ENCODE measurements around the gene SUPT3H.

Gene SUPT3H

DNA sequence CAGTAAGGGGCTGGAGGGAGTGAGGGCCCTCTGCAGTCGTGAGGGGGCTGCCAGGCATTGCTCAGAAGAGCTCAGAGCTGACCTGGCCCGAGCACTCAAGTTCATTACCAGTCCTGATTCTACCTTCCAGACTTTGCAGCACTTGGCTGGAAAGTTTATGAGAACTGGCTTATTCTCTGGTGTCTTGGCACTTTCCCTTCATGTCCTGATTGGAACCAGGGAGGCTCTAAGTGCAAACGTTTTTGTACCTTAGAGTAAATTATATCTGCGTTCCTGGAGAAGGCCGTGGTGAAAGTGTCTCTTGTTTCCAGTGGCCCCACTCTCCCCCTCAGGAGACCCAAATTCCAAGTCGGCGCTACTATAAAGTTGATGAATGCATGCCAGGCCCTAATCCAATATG, 587.9 kb downstream of the SUPT3H start:
- H3K36me3 ChIP-seq (ENCODE audit: control insufficient read depth, insufficient read depth, low read length): no peaks in the 10 kb centered on the region
- no peaks in the 10 kb centered on the region for H3K27me3 ChIP-seq (ENCODE audit: control insufficient read depth, insufficient read depth, low read length)
- H3K9me3 ChIP-seq (ENCODE audit: control insufficient read depth, insufficient read depth, low read length): no peaks in the 10 kb centered on the region
- no peaks in the 10 kb centered on the region for H3K4me1 ChIP-seq (ENCODE audit: control insufficient read depth, insufficient read depth, low read length)
- H3K4me3 ChIP-seq (ENCODE audit: low read depth, low read length): no peak overlapping the region
- H3K9ac ChIP-seq (ENCODE audit: low read depth, low read length): no peak overlapping the region
- no peak overlapping the region for H3K27ac ChIP-seq (ENCODE audit: low read depth, low read length)

DNA sequence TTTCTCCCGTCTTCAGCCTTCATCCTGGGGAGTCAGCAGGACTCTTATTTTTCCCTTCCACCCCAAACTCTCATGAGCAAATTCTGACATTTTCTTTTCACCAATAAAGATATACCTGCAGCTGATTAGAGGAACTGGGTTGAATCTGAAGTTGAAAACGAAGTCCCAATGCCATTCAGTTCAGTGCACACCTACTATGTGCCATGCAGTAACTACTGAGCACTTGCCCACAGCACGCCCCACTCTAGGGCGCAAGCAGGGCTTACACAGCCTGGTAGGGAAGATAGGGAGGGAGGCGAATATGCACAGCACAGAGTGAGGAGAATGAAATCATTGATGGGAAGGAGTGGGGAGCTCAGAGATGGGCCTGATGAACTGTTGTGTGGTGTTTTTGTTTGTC, 588.7 kb downstream of the SUPT3H start:
- Histone ChIP-seq H3K9me3 (ENCODE audit: control insufficient read depth, insufficient read depth, low read length) (no peaks in the 10 kb centered on the region), H3K4me3 (ENCODE audit: low read depth, low read length) (no peak overlapping the region), H3K27ac (ENCODE audit: low read depth, low read length) (no peak overlapping the region), H3K9ac (ENCODE audit: low read depth, low read length) (no peak overlapping the region), H3K4me1 (ENCODE audit: control insufficient read depth, insufficient read depth, low read length) (no peaks in the 10 kb centered on the region), H3K27me3 (ENCODE audit: control insufficient read depth, insufficient read depth, low read length) (no peaks in the 10 kb centered on the region), H3K36me3 (ENCODE audit: control insufficient read depth, insufficient read depth, low read length) (no peaks in the 10 kb centered on the region)

DNA sequence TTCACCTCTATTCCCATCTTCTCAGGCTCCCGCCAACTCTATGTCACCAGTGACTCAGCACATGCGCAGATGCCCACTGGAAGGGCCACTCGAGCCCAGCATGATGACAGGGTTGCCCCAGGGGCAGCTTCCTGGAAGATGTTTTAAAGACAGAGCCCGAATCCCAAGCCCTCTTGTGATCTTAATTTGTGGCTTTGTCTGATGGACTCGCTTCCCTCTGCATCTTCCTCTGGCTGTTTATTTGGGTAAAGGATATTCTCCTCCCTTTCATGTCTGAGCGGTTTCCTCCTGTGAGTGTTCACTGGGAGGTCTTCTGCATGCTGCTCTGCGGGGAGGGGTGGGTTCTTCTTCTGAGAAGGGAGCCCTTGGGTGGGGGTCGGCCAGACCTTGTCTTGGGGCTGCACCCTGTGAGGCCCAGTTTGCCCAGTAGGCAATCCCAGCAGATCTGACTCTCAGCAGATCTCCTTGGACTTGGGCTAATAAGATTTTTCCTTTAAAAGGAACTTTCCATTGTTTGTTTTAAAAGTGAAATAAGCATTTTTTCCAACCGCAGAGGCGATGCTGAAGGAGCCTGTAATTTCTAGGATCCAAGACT, 589.2 kb downstream of the SUPT3H start:
- no peaks in the 10 kb centered on the region for H3K4me1 ChIP-seq (ENCODE audit: control insufficient read depth, insufficient read depth, low read length)
- H3K27ac ChIP-seq (ENCODE audit: low read depth, low read length): no peak overlapping the region
- H3K9me3 ChIP-seq (ENCODE audit: control insufficient read depth, insufficient read depth, low read length): no peaks in the 10 kb centered on the region
- no peak overlapping the region for H3K9ac ChIP-seq (ENCODE audit: low read depth, low read length)
- no peaks in the 10 kb centered on the region for H3K36me3 ChIP-seq (ENCODE audit: control insufficient read depth, insufficient read depth, low read length)
- no peak overlapping the region for H3K4me3 ChIP-seq (ENCODE audit: low read depth, low read length)
- no peaks in the 10 kb centered on the region for H3K27me3 ChIP-seq (ENCODE audit: control insufficient read depth, insufficient read depth, low read length)

DNA sequence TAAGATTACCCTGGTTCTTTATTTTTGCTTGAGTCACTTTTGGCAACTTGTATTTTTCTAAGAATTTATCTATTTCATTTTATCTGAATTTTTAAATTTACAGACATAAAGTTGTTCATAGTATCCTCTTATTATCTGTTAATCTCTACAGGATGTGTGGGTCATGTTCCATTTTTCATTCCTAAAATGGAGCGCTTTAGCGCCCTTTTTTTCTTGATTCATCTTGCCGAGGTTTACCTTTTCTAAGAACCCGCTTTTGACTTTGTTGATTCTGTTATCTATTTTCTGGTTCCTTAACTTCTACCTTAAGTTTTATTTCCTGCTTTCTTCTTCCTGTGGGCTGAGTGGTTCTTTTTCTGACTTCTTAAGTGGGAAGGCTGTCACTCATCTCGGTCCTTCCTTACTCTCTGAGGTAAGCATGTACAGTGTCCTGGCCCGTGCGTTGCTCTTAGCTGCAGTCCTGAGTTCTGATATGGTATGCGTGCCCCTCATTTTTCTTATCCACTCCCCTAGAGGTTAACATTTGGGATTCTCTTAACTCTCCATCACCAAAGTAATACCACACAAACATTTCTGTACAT, 590.4 kb downstream of the SUPT3H start:
- Histone ChIP-seq H3K27ac (ENCODE audit: low read depth, low read length) (no peak overlapping the region), H3K27me3 (ENCODE audit: control insufficient read depth, insufficient read depth, low read length) (no peaks in the 10 kb centered on the region), H3K9me3 (ENCODE audit: control insufficient read depth, insufficient read depth, low read length) (no peaks in the 10 kb centered on the region)

DNA sequence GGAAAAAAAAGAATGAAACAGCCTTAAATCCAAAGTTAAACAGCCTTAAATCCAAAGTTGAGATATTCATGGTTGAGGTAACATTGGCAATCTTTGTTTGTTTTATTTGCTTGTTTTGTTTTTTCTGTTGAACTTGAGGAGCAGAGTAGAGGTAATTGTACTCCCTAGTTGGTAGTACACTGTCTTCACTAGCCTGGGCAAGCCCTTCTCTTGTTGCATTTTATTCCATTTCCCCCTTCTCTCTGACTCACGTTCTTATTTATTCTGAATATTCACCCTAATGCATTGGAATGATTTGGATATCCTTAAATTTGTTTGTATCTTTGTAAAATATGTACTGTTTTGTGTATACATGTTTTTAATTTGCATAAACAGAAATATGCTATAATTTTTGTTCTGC, 592.6 kb downstream of the SUPT3H start:
- H3K27ac ChIP-seq (ENCODE audit: low read depth, low read length): no peak overlapping the region
- no peaks in the 10 kb centered on the region for H3K36me3 ChIP-seq (ENCODE audit: control insufficient read depth, insufficient read depth, low read length)
- no peaks in the 10 kb centered on the region for H3K27me3 ChIP-seq (ENCODE audit: control insufficient read depth, insufficient read depth, low read length)
- no peaks in the 10 kb centered on the region for H3K4me1 ChIP-seq (ENCODE audit: control insufficient read depth, insufficient read depth, low read length)
- no peak overlapping the region for H3K9ac ChIP-seq (ENCODE audit: low read depth, low read length)
- no peaks in the 10 kb centered on the region for H3K9me3 ChIP-seq (ENCODE audit: control insufficient read depth, insufficient read depth, low read length)
- H3K4me3 ChIP-seq (ENCODE audit: low read depth, low read length): no peak overlapping the region

More for the DNA sequence above, 590.4 kb downstream of the SUPT3H start:
- H3K4me1 ChIP-seq (ENCODE audit: control insufficient read depth, insufficient read depth, low read length): no peaks in the 10 kb centered on the region
- H3K9ac ChIP-seq (ENCODE audit: low read depth, low read length): no peak overlapping the region
- H3K4me3 ChIP-seq (ENCODE audit: low read depth, low read length): no peak overlapping the region
- H3K36me3 ChIP-seq (ENCODE audit: control insufficient read depth, insufficient read depth, low read length): no peaks in the 10 kb centered on the region

DNA sequence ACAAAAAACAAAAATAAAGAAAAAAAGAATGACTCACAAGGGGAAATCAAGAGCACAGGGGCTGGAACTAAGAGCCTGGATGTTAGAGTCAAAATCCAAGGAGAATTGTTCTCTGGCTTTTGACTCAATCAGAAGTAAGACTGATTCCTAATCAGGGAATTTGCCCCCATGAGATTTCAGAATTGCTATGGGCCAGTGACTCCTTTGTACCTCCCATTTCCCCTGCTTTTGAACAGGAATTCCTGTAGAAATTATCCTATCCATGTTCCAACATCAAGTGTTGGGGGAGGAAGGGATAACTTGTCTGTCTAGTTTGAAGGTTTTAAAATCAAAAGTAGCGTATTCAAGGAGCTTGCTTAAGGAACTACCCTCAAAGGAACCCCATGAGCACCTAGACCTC, 593.5 kb downstream of the SUPT3H start:
- H3K27ac ChIP-seq (ENCODE audit: low read depth, low read length): no peak overlapping the region

DNA sequence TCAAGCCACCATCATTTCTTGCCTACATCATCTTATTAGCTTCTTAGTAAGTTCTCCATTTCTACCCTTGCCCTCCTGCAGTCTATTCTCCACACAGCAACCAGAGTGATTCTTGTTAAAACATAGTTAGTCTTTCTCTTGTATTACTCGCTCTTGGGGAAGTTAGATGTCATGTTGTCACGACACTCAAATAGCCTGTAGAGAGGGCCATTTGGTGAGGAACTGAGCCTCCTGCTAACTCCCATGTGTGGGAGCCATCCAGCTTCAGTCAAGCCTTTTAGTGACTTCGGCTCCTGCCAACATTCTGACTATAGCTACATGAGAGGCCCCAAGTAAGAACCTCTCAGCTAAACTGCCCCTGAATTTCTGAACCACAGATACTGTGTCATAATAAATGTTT, 594.8 kb downstream of the SUPT3H start:
- Histone ChIP-seq H3K27ac (ENCODE audit: low read depth, low read length) (no peak overlapping the region), H3K4me1 (ENCODE audit: control insufficient read depth, insufficient read depth, low read length) (no peaks in the 10 kb centered on the region), H3K4me3 (ENCODE audit: low read depth, low read length) (no peak overlapping the region), H3K9me3 (ENCODE audit: control insufficient read depth, insufficient read depth, low read length) (no peaks in the 10 kb centered on the region), H3K36me3 (ENCODE audit: control insufficient read depth, insufficient read depth, low read length) (no peaks in the 10 kb centered on the region), H3K9ac (ENCODE audit: low read depth, low read length) (no peak overlapping the region), H3K27me3 (ENCODE audit: control insufficient read depth, insufficient read depth, low read length) (no peaks in the 10 kb centered on the region)

More for the DNA sequence above, 593.5 kb downstream of the SUPT3H start:
- H3K9me3 ChIP-seq (ENCODE audit: control insufficient read depth, insufficient read depth, low read length): no peaks in the 10 kb centered on the region
- H3K9ac ChIP-seq (ENCODE audit: low read depth, low read length): no peak overlapping the region
- H3K27me3 ChIP-seq (ENCODE audit: control insufficient read depth, insufficient read depth, low read length): no peaks in the 10 kb centered on the region
- H3K4me3 ChIP-seq (ENCODE audit: low read depth, low read length): no peak overlapping the region
- H3K36me3 ChIP-seq (ENCODE audit: control insufficient read depth, insufficient read depth, low read length): no peaks in the 10 kb centered on the region
- no peaks in the 10 kb centered on the region for H3K4me1 ChIP-seq (ENCODE audit: control insufficient read depth, insufficient read depth, low read length)

DNA sequence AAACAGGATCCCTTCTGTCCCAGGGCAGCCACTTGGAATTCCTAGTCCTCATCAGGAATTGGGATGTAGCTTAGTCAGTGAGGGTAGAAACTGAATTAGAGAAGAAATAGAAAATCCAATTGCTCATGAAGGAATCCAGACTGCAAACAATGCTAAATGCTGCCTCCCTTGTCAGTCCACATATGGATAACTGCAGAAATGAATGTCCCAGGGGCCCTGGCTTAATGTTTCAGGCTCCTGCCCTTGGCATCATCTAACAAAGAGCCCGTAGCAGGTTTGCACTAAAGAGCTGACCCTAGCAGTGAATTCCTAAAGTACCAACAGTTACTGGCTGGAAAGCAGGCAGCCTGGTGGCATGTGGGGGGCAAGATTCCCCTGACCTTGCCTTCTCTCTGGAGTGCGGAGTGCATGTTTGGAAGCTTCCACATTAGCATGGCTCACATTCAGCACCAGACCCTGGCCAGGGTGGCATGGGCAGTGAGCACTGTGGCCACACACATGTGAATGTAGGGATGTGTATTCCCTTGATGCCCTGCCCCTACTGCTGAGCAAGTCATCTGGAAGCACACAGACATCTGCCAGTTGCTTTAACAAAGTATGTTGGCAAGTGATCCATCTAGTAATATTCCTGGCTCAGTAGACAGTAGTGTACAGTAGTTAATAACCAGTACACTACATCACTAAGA, 595.7 kb downstream of the SUPT3H start:
- Histone ChIP-seq H3K9ac (ENCODE audit: low read depth, low read length) (no peak overlapping the region), H3K4me1 (ENCODE audit: control insufficient read depth, insufficient read depth, low read length) (no peaks in the 10 kb centered on the region), H3K4me3 (ENCODE audit: low read depth, low read length) (no peak overlapping the region), H3K36me3 (ENCODE audit: control insufficient read depth, insufficient read depth, low read length) (no peaks in the 10 kb centered on the region), H3K27ac (ENCODE audit: low read depth, low read length) (no peak overlapping the region), H3K27me3 (ENCODE audit: control insufficient read depth, insufficient read depth, low read length) (no peaks in the 10 kb centered on the region), H3K9me3 (ENCODE audit: control insufficient read depth, insufficient read depth, low read length) (no peaks in the 10 kb centered on the region)

DNA sequence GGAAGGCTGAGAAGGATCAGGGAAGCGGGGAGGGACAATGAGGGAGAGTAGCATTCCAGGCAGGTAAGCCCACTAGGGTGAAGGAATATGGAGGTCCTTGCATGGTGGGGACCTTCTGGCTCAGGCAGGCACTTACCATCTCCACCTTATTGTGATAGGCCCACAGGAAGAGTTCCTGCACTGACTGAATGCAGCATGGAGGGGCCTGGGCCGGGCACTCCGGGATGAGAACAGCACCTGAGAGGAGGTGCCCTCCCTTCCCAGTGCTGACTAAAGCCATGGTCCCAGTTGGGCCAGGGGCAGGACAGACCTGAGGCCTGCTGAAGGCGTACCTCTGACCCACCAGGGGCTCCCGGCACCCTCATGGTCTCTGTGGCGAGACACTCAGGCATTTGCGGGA, 597.6 kb downstream of the SUPT3H start:
- Histone ChIP-seq H3K27me3 (ENCODE audit: control insufficient read depth, insufficient read depth, low read length) (no peaks in the 10 kb centered on the region), H3K4me3 (ENCODE audit: low read depth, low read length) (no peak overlapping the region), H3K27ac (ENCODE audit: low read depth, low read length) (no peak overlapping the region), H3K9me3 (ENCODE audit: control insufficient read depth, insufficient read depth, low read length) (no peaks in the 10 kb centered on the region), H3K9ac (ENCODE audit: low read depth, low read length) (no peak overlapping the region), H3K36me3 (ENCODE audit: control insufficient read depth, insufficient read depth, low read length) (no peaks in the 10 kb centered on the region), H3K4me1 (ENCODE audit: control insufficient read depth, insufficient read depth, low read length) (no peaks in the 10 kb centered on the region)

DNA sequence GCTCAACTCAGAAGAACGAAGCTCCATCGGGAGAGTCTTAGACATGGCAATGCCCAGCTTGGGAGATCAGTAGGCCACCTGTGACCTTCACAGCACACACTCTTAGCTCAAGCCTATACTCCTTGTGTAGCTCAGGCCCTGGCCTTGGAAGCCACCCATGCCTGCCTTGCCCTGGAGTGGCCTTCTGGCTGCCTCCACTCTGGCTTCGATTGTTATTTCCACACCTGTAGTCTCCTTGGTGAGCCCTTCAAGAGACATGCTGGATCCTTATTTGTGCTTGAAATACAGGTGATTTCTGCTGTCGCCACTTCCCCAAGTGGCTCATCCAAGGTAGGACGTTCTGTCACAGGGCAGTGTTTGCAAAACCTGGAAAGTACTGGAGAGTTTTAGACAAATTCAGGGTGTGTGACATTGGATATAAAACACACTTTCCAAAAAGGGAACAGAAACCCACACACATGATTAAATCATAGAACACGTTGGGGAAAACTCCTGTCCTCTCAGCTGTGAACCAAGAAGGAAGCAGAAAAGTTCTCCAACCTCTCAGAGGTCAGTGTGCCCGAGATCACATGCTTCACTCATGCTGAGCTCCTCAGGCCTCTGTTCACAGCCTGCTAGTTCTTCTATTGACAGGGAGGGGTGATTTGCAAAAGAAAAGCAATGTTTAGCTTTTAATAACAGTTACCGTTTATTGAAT, 598.5 kb downstream of the SUPT3H start:
- Histone ChIP-seq H3K9me3 (ENCODE audit: control insufficient read depth, insufficient read depth, low read length) (no peaks in the 10 kb centered on the region), H3K9ac (ENCODE audit: low read depth, low read length) (no peak overlapping the region)

More for the DNA sequence above, 598.5 kb downstream of the SUPT3H start:
- Histone ChIP-seq H3K27ac (ENCODE audit: low read depth, low read length) (no peak overlapping the region), H3K4me1 (ENCODE audit: control insufficient read depth, insufficient read depth, low read length) (no peaks in the 10 kb centered on the region), H3K36me3 (ENCODE audit: control insufficient read depth, insufficient read depth, low read length) (no peaks in the 10 kb centered on the region), H3K27me3 (ENCODE audit: control insufficient read depth, insufficient read depth, low read length) (no peaks in the 10 kb centered on the region), H3K4me3 (ENCODE audit: low read depth, low read length) (no peak overlapping the region)

Data from HUES48 (cell line).